ENCODE measurements around the gene LIG4. TPM values are rescaled to one million over a fixed set of nuclear protein-coding genes. Genes with fewer than 3 reads are reported as not detected.

The LIG4 gene
- total and polyA plus RNA-seq, 2 of the 4 experiments (the other 2 are of a cell fraction) = 5.0 to 7.2 TPM

- H3K9me1 ChIP-seq (ENCODE audit: insufficient read depth, low read length) = no peaks in the 10 kb centered on the region
- no peaks in the 10 kb centered on the region for H3K36me3 ChIP-seq (ENCODE audit: control insufficient read depth, insufficient read depth, low read length)
- no peak overlapping the region for H2AK5ac ChIP-seq (ENCODE audit: low read depth, low read length)
- H2BK15ac ChIP-seq (ENCODE audit: low read depth, low read length) = no peak overlapping the region
- no peak overlapping the region for H3K4me3 ChIP-seq (ENCODE audit: insufficient read depth, low read depth, low read length)
- no peak overlapping the region for H3K23ac ChIP-seq (ENCODE audit: low read depth, low read length)
- intact Hi-C loops (cut with micrococcal nuclease) (no loop called here), dilution Hi-C loops (cut with HindIII; ENCODE audit: low sequenced_read_pairs, unreplicated experiment) (no loop called here), in situ Hi-C loops (cut with MboI; ENCODE audit: low sequenced_read_pairs) (no loop called here)
- H2AFZ ChIP-seq (replicated peaks; ENCODE audit: low read length, poor library complexity) = no peak overlapping the region
- H2BK5ac ChIP-seq (ENCODE audit: low read depth, low read length, poor library complexity, severe bottlenecking) = no peak overlapping the region
- ATAC-seq (ENCODE audit: low read depth) (peak; percentile 37; the same call in 1 of the 2 replicates), DNase-seq (peak; percentile 43)
- H2BK20ac ChIP-seq (ENCODE audit: low read depth, low read length) = no peak overlapping the region
- H2BK120ac ChIP-seq (ENCODE audit: low read depth, low read length) = no peak overlapping the region
- H3K4ac ChIP-seq (ENCODE audit: low read depth, low read length) = no peak overlapping the region
- ChIA-PET CTCF (no interaction called here), POLR2A (ENCODE audit: unreplicated experiment) (no interaction called here)
- no peaks in the 10 kb centered on the region for H3K79me1 ChIP-seq (ENCODE audit: low read depth in 1 of 2, low read length in 2 of 2)
- no peak overlapping the region for H3K18ac ChIP-seq (ENCODE audit: low read depth, low read length)
- H3K4me1 ChIP-seq (ENCODE audit: control insufficient read depth, insufficient read depth, low read length) = no peaks in the 10 kb centered on the region
- H3K4me2 ChIP-seq (ENCODE audit: low read depth, low read length) = no peak overlapping the region
- H3K27me3 ChIP-seq (ENCODE audit: control insufficient read depth, insufficient read depth, low read length) = peaks cover 6% of the 10 kb centered on the region
- H3K14ac ChIP-seq (replicated peaks; ENCODE audit: low read depth, low read length) = no peak overlapping the region
- peaks cover 1% of the 10 kb centered on the region; the same call in 1 of the 2 replicates for H3K9me3 ChIP-seq (ENCODE audit: control insufficient read depth, insufficient read depth, low read length)
- WGBS, 2 experiments (ENCODE audit: extremely low coverage in 2 of 2, insufficient read length in 1 of 2) = no CpG with 5 or more reads among the region's 1 CpG
- no peak overlapping the region for H4K8ac ChIP-seq (ENCODE audit: low read depth in 2 of 2, low read length in 2 of 2)
- no TSS peak for BruUV-seq (replicated peaks)
- H3K27ac ChIP-seq (ENCODE audit: insufficient read depth, low read length) = no peak overlapping the region
- H4K5ac ChIP-seq (ENCODE audit: low read depth, low read length) = no peak overlapping the region
- TF ChIP-seq RCOR1 (IDR thresholded peaks at IDR 0.05; ENCODE audit: insufficient replicate concordance, low read length) (no peak), RFX5 (IDR thresholded peaks at IDR 0.05; ENCODE audit: low read depth, low read length) (no peak), SMC3 (IDR thresholded peaks at IDR 0.05; ENCODE audit: low read depth, low read length) (no peak), CTCF (conservative IDR thresholded peaks at IDR 0.05; ENCODE audit: low read depth, low read length) (no peak), MAZ (IDR thresholded peaks at IDR 0.05; ENCODE audit: borderline replicate concordance, low read depth, low read length) (no peak), MAFK (IDR thresholded peaks at IDR 0.05; ENCODE audit: low read depth, low read length) (no peak), CEBPB (IDR thresholded peaks at IDR 0.05; ENCODE audit: low read depth, low read length) (no peak), ELK1 (IDR thresholded peaks at IDR 0.05; ENCODE audit: borderline replicate concordance, low read depth, low read length) (no peak), CHD1 (IDR thresholded peaks at IDR 0.05; ENCODE audit: low read depth, low read length) (no peak), FOS (IDR thresholded peaks at IDR 0.05; ENCODE audit: low read depth, low read length) (no peak), POLR2A (IDR thresholded peaks at IDR 0.05; ENCODE audit: low read depth, low read length) (no peak), MXI1 (IDR thresholded peaks at IDR 0.05; ENCODE audit: borderline replicate concordance, low read depth, low read length) (no peak), RAD21 (IDR thresholded peaks at IDR 0.05; ENCODE audit: low read length) (no peak), BHLHE40 (IDR thresholded peaks at IDR 0.05; ENCODE audit: low read depth, low read length) (no peak), NFE2L2 (IDR thresholded peaks at IDR 0.05; ENCODE audit: low read depth, low read length) (no peak)
- TF ChIP-seq, protein P1, sequence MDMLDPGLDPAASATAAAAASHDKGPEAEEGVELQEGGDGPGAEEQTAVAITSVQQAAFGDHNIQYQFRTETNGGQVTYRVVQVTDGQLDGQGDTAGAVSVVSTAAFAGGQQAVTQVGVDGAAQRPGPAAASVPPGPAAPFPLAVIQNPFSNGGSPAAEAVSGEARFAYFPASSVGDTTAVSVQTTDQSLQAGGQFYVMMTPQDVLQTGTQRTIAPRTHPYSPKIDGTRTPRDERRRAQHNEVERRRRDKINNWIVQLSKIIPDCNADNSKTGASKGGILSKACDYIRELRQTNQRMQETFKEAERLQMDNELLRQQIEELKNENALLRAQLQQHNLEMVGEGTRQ (IDR thresholded peaks at IDR 0.05; ENCODE audit: low read depth, low read length) = no peak
- H3K56ac ChIP-seq (ENCODE audit: extremely low read depth, insufficient read depth, low read length) = no peak overlapping the region
- no peak overlapping the region for H2AK9ac ChIP-seq (replicated peaks; ENCODE audit: low read depth, low read length, poor library complexity)
- H4K91ac ChIP-seq (ENCODE audit: insufficient read depth, low read depth, low read length) = no peak overlapping the region
- H3K9ac ChIP-seq (ENCODE audit: low read depth, low read length) = no peak overlapping the region
- H4K20me1 ChIP-seq (ENCODE audit: insufficient read depth, low read length) = no peaks in the 10 kb centered on the region
These were observed 14.4 kb downstream of the LIG4 start for GRCh38 chr13:108200781-108201398.
